DMS79 treated with DMSO at 0.1 percent for 48 hours (cell line): ENCODE results near the gene GREB1L.
"Not testable (repeated sequence)": the region's sequence is repeated elsewhere in the genome, so short reads cannot be mapped to it uniquely, and the experiment has no call there.

Experiments used
- DNase-seq: peaks from one replicate; lab custom pipeline; 2025; lab: John Stamatoyannopoulos, UW

Gene GREB1L

GRCh38 chr18:21306368-21306767 lies 64.3 kb downstream of the GREB1L start:
- DNase-seq, result no peak

GRCh38 chr18:21307578-21307977 lies 65.5 kb downstream of the GREB1L start:
- DNase-seq, result no peak

GRCh38 chr18:21309248-21309647 lies 67.2 kb downstream of the GREB1L start:
- DNase-seq, result no peak

GRCh38 chr18:21311980-21312379 lies 69.9 kb downstream of the GREB1L start:
- DNase-seq, result not testable (repeated sequence)

- DNase-seq, result no peak
Measured at GRCh38 chr18:21313576-21313975, 71.5 kb downstream of the GREB1L start.

GRCh38 chr18:21314724-21315123 lies 72.7 kb downstream of the GREB1L start:
- DNase-seq, result no peak

GRCh38 chr18:21315126-21315525 lies 73.1 kb downstream of the GREB1L start:
- DNase-seq, result not testable (repeated sequence)

GRCh38 chr18:21315741-21316197 lies 73.7 kb downstream of the GREB1L start:
- no peak for DNase-seq

- no peak for DNase-seq
Measured at GRCh38 chr18:21316296-21316695, 74.3 kb downstream of the GREB1L start.

GRCh38 chr18:21321711-21322110 lies 79.7 kb downstream of the GREB1L start:
- no peak for DNase-seq

GRCh38 chr18:21327101-21327500 lies 85.1 kb downstream of the GREB1L start:
- no peak for DNase-seq

GRCh38 chr18:21330122-21330701 lies 88.2 kb downstream of the GREB1L start:
- no peak for DNase-seq

GRCh38 chr18:21331065-21331464 lies 89.0 kb downstream of the GREB1L start:
- no peak for DNase-seq

- DNase-seq, result no peak
Measured at GRCh38 chr18:21335927-21336488, 94.0 kb downstream of the GREB1L start.

- no peak for DNase-seq
Measured at GRCh38 chr18:21336846-21337245, 94.8 kb downstream of the GREB1L start.

- DNase-seq, result no peak
Measured at GRCh38 chr18:21341141-21341540, 99.1 kb downstream of the GREB1L start.

- DNase-seq, result no peak
Measured at GRCh38 chr18:21342372-21342771, 100.3 kb downstream of the GREB1L start.

GRCh38 chr18:21344860-21345259 lies 102.8 kb downstream of the GREB1L start:
- no peak for DNase-seq

- DNase-seq, result no peak
Measured at GRCh38 chr18:21345840-21346239, 103.8 kb downstream of the GREB1L start.

- no peak for DNase-seq
Measured at GRCh38 chr18:21359746-21360145, 117.7 kb downstream of the GREB1L start.

GRCh38 chr18:21361307-21361880 lies 119.4 kb downstream of the GREB1L start:
- no peak for DNase-seq

- DNase-seq, result no peak
Measured at GRCh38 chr18:21362831-21363230, 120.8 kb downstream of the GREB1L start.

GRCh38 chr18:21363348-21363747 lies 121.3 kb downstream of the GREB1L start:
- no peak for DNase-seq

- DNase-seq, result no peak
Measured at GRCh38 chr18:21364471-21364870, 122.4 kb downstream of the GREB1L start.
